GM08714 (cell line): ENCODE data around the gene INTS14.

Source experiments
- H3K4me3 ChIP-seq: fragments of 200-500 bp; sonication (Bioruptor generic); 2 replicates; pipeline ENCODE4 v1.5.1; 2014; ENCODE audit warnings: mild to moderate bottlenecking, low read length, inconsistent platforms
- ZNF274 ChIP-seq: IDR thresholded peaks from 2 replicates; pipeline ENCODE4 v1.6.1; 2012; ENCODE audit warnings: mild to moderate bottlenecking, low read depth, low read length

The INTS14 gene

DNA sequence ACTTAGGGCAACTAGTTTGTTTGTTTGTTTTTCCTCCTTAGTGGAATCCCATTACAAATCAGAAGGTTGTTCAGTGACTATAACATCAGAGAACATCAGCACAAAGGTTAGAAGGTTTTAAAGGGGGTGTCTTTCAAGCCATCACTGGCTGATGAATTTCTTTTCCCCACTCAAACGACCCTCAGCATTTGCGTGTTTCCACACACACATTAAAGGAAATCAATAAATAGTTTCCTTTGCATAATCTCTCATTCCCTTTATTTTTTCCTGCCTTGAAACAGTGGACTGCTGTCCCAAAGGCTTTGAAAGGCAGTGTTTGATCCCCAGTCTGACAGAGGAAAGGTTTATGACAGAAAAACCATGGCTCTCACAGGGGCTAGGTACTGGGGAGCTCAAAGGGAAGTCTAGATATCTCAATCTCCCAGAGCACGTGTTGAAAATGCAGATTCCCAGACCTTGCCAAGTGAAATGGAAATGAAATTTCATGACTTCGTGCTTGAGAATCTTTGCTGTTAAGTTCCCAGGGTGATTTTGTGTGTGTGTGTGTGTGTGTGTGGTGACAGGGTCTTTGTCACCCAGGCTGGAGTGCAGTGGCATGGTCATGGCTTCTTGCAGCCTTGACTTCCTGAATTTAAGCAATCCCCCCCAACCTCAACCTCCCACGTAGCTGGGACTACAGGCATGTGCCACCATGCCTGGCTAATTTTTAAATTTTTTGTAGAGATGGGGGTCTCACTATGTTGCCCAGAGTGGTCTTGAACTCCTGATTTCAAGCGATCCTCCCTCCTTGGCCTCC, 2.2 kb upstream of the INTS14 start:
- H3K4me3 ChIP-seq = no peak overlapping the region
- no peak for TF ChIP-seq ZNF274

DNA sequence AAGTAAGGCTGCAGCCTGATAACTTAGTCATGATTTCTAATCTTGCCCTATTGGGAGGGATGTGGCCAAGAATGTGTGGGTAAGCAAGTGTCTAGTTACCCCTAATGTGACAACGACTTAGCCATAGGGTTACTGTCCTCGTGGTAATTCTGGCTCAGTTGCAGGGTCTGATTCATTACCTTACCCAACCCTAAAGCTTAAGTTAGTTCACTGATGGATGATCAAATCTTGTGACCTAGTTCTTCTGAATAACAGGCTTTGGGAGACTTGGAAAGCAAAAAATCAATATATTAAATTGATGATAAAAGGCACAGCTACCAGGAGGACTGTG, 1.6 kb upstream of the INTS14 start:
- no peak for TF ChIP-seq ZNF274
- no peak overlapping the region for H3K4me3 ChIP-seq

- no peak for TF ChIP-seq ZNF274
- peak overlapping the region; percentile 81; the same call in 1 of the 2 replicates for H3K4me3 ChIP-seq
These were observed 1.1 kb upstream of the INTS14 start for GRCh38 chr15:65611888-65612615.

DNA sequence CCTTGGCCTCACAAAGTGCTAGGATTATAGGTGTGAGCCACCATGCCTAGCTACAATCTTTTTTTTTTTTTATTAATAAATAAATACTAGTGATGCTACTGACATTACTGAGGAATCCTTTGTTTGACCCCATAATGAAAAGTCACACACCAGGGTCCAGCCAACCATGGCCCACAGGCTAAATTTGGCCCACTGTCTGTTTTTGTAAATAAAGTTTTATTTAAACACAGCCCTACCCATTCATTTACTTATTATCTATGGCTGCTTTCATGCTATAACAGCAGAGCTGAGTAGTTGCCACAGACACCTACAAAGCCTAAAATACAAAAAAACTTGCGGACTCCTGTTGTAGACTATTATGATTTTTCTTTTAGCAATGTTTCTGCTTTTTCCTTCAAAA, 7.4 kb downstream of the INTS14 start:
- no peak overlapping the region for H3K4me3 ChIP-seq
- no peak for TF ChIP-seq ZNF274

- no peak for TF ChIP-seq ZNF274
- no peak overlapping the region for H3K4me3 ChIP-seq
These were observed 7.8 kb downstream of the INTS14 start for GRCh38 chr15:65603134-65603533.

DNA sequence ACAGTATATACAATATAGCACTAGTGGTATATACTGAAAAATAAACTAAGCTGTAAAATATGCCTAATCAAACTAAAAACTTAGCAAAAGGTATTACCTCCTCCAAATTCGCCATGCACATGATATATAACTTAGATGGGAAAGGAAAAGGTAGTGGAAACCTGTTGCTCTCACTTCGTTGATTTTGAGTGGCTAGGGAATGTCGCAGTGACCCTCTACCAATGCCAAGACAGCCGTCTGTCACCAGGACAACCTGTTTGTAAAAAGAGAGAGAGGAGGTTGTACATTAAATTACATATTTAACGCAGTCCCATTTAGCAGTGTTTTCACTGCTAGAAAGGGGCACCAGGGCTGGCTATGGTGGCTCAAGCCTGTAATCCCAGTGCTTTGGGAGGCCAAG, 11.3 kb downstream of the INTS14 start:
- H3K4me3 ChIP-seq = no peak overlapping the region
- no peak for TF ChIP-seq ZNF274

DNA sequence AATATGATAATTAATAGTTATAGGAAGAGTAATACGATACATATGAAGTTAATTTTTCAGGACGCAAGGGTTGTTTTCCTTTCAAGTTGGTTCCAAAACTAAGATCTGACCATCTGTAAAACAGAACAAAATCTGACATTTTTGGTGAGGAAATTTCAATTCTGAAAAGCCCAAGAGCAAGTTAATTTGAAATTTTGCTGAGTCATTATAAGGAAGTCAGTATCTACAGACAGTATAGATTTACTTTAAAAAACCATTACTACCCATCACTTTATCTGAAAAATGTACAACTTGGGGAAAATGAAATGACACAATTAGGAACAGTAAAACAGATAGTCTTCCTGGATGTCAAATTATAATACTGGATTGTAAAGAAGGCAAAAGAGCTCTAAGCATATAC, 12.5 kb downstream of the INTS14 start:
- no peak for TF ChIP-seq ZNF274
- H3K4me3 ChIP-seq = no peak overlapping the region

DNA sequence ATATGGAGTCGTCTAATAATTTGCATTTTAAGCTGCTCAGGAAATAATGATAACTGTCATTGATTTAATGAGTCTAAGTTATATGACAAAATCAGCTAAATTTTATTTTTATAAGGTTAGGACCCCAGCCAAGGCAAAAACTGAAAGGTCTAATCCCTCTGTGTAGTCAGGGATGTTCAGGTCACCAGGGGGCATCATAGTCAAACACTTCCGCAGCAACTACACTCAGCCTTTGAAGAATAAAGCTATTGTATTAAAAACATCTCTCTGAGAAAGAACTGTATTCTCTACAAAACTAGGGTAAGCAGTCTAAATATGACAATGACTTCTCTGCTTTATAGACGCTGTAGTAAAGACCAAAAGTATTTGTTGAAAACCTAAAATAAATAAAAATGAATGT, 15.0 kb downstream of the INTS14 start:
- no peak for TF ChIP-seq ZNF274
- H3K4me3 ChIP-seq = no peak overlapping the region

GRCh38 chr15:65587094-65587493, 23.8 kb downstream of the INTS14 start:
- no peak for TF ChIP-seq ZNF274
- H3K4me3 ChIP-seq = no peak overlapping the region

GRCh38 chr15:65584241-65584640, 26.7 kb downstream of the INTS14 start:
- no peak overlapping the region for H3K4me3 ChIP-seq
- TF ChIP-seq ZNF274 = no peak

GRCh38 chr15:65583701-65584100, 27.2 kb downstream of the INTS14 start:
- 0 out of 2 replicates have a peak overlapping the region, but pooled peaks have one; percentile 39 for H3K4me3 ChIP-seq
- no peak for TF ChIP-seq ZNF274

DNA sequence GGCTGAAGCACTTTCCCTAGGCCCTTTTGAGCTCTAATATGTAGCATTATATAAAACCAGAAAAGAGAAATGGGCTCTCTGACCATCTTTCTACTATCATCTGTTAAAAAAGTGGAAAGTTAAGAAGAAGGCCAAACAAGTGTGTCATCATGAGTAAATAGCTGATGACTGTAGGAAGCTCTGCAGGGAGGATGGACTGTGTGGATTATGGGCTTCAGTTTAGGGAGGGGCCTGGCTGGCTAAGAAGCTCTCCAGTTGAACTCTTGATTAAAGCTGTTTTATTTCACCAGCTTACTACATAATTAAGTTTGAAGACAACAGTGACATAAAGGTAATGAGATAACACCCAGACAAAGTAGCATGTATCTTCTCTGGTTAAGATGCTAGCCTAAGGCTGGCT, 30.6 kb downstream of the INTS14 start:
- no peak overlapping the region for H3K4me3 ChIP-seq
- no peak for TF ChIP-seq ZNF274

GRCh38 chr15:65579762-65580161, 31.2 kb downstream of the INTS14 start:
- TF ChIP-seq ZNF274 = no peak
- H3K4me3 ChIP-seq = no peak overlapping the region

GRCh38 chr15:65578904-65579728, 31.8 kb downstream of the INTS14 start:
- H3K4me3 ChIP-seq = no peak overlapping the region
- no peak for TF ChIP-seq ZNF274
